Thyroid gland (tissue), 4 donors: ENCODE data around the gene TJP1.
A peak's percentile ranks its signal among the peaks of the same experiment; 100 is the strongest.

Experiments used
- CTCF ChIP-seq, 6 experiments: fragments of 200-600 bp in 3 of 6; fragments of 450-650 bp in 3 of 6; sonication (generic) in 3 of 6; IDR thresholded peaks; one replicate each; pipeline ENCODE4 v1.5.1; 2016 to 2019; ENCODE audit warnings: antibody characterized with exemption in 6 of 6, mild to moderate bottlenecking in 2 of 6, inconsistent platforms in 1 of 6, moderate library complexity in 1 of 6
- POLR2A ChIP-seq, 2 donors: fragments of 450-650 bp; IDR thresholded peaks; one replicate each; pipeline ENCODE4 v1.6.1; 2017; ENCODE audit warnings: antibody characterized with exemption in 2 of 2, mild to moderate bottlenecking in 2 of 2, moderate library complexity in 1 of 2

- TF ChIP-seq CTCF (IDR thresholded peaks at IDR 0.05), result peak in 3 of 6 experiments; percentile 25 to 59 (median 44)
- no peak for TF ChIP-seq POLR2A (IDR thresholded peaks at IDR 0.05)
These were observed 74.3 kb downstream of the TJP1 start for GRCh38 chr15:29747837-29748417.
